Ovary (tissue), 9 donors: Measurements from ENCODE around the gene CCL1. TPM values are rescaled to one million over a fixed set of nuclear protein-coding genes. Genes with fewer than 3 reads are reported as not detected.

Experiments used
- DNase-seq, 5 donors: peaks; one replicate each; pipeline ENCODE4 v3.0.0-alpha.2; 2019 to 2020
- H3K27ac ChIP-seq, 2 donors: fragments of 200-600 bp; one replicate each; pipeline versions ENCODE4 v1.5.1 to v1.8.0; 2019 to 2022
- H3K27me3 ChIP-seq: fragments of 200-600 bp; one replicate; pipeline ENCODE4 v1.8.0; 2022
- H3K36me3 ChIP-seq: fragments of 200-600 bp; sonication (generic); one replicate; pipeline ENCODE4 v1.5.1; 2019
- H3K4me1 ChIP-seq: one replicate; pipeline ENCODE4 v1.8.1; 2013; ENCODE audit warnings: mild to moderate bottlenecking, moderate library complexity; ENCODE audit not compliant: insufficient read depth
- H3K4me3 ChIP-seq: fragments of 200-600 bp; sonication (generic); one replicate; pipeline ENCODE4 v1.5.1; 2017
- H3K9me3 ChIP-seq, 2 donors: fragments of 200-600 bp in 1 of 2; sonication (generic) in 1 of 2; one replicate each; pipeline versions ENCODE4 v1.5.1 to v1.8.1; 2013 to 2019; ENCODE audit warnings: mild to moderate bottlenecking in 1 of 2, moderate library complexity in 1 of 2
- EP300 ChIP-seq: sonication (generic); formaldehyde crosslinking; IDR thresholded peaks from one replicate; pipeline ENCODE4 v1.6.1; 2017; ENCODE audit warnings: antibody characterized with exemption
- POLR2A ChIP-seq: fragments of 450-650 bp; IDR thresholded peaks from one replicate; pipeline ENCODE4 v1.6.1; 2017; ENCODE audit warnings: antibody characterized with exemption, mild to moderate bottlenecking, moderate library complexity
- WGBS, 3 donors: extraction: QIAGEN DNeasy Blood & Tissue Kit in 1 of 3; methylation state at CpG; one replicate each; pipeline versions ENCODE4 v1.1.5 to v1.1.7; 2013 to 2017; 5-methylcytosine and 5-hydroxymethylcytosine counted together
- intact Hi-C, 4 donors: fragments of 100-400 bp; cut with DNase I; formaldehyde crosslinking; loops; one replicate each; pipeline versions ENCODE4 v1.11.0 to v1.15.1; 2022 to 2023
- polyA plus RNA-seq, 2 donors: library from polyadenylated mRNA; stranded (reverse); fragments of 200-250 nt in 1 of 2; fragments of 350-450 nt in 1 of 2; fragmentation: Illumina TruSeq in 1 of 2; extraction: RNeasy Lipid Tissue Mini Kit (QIAGEN cat#74804) in 1 of 2; gene quantifications; one replicate each; pipeline ENCODE4 v1.2.3, GENCODE V29; 2013 to 2014
- total RNA-seq, 7 donors: library from RNA; depleted of rRNA in 2 of 7; stranded (reverse); fragments of >200 nt in 2 of 7; fragmentation: NEBNext Ultra II Directional in 3 of 7; extraction: Animal tissue kit (Norgen Biotek cat#: 25700) in 3 of 7; gene quantifications; one replicate each; pipeline versions ENCODE4 v1.1.0 to v1.2.4, GENCODE V29; 2016 to 2023
- TF ChIP-seq, protein P1 (sequence below), 3 donors: fragments of 450-650 bp in 2 of 3; fragments of 200-600 bp in 1 of 3; IDR thresholded peaks; one replicate each; pipeline versions ENCODE4 v1.5.1 to v1.8.0; 2016 to 2022; ENCODE audit warnings: antibody characterized with exemption in 3 of 3, mild to moderate bottlenecking in 1 of 3
- donor health status: DM: no; HTN: no; CAD: no; lungs with moderate emphysema.
- donor health status: DM: no; HTN: no; CAD: no.
- donor health status: Bipolar disorder and iron deficiency.
- donor health status: DM: yes; HTN: yes; CAD: no.
- donor health status: DM: no; HTN: no; CAD: no.
- donor health status: DM: yes; HTN: yes; CAD: no.

The CCL1 gene
- total and polyA plus RNA-seq, 9 donors, result not detected

DNA sequence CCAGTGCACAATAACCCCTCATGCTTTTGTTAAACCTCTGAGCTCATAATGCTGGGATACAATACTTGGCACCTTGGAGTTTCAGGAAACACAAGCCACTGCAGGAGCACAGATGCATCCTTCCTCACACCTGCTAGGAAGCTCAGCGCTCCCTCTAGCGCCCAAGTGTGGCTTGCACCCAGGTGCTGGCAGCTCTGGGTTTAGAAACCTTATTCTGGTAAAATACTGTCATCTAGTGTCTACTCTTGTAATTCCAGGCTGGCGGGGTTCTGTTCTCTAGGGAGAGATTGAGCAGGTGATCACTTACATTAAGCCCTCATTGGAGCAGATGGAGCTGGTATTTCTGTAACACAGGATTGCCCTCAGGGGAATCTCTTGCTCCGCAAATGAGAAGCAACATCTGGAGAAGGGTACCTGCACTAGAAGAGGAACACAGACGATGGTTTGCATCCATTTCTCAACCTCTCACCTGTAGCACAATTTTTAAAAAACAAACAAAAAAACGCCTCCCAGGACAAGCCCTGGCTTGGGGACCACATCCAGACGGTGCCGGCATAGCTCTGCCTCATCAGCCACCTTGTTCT is 1.5 kb downstream of the CCL1 start:
- no peak overlapping the region for H3K4me3 ChIP-seq
- no peaks in the 10 kb centered on the region for H3K36me3 ChIP-seq
- DNase-seq, result peak; percentile 54 to 85 (median 80)
- WGBS, 3 donors, result 14 to 21% (median 20%) methylated on average over 8 of the region's 8 CpGs
- no peaks in the 10 kb centered on the region for H3K4me1 ChIP-seq
- no peak overlapping the region for H3K27ac ChIP-seq
- H3K27me3 ChIP-seq, result no peaks in the 10 kb centered on the region
- intact Hi-C loops, result loop anchor here (2.0 to 10.0 kb wide), 3 partner anchors 157 to 161 kb away; no protein-coding TSS in a partner anchor
- no peaks in the 10 kb centered on the region for H3K9me3 ChIP-seq
- TF ChIP-seq POLR2A (no peak), EP300 (no peak)
- TF ChIP-seq, protein P1, sequence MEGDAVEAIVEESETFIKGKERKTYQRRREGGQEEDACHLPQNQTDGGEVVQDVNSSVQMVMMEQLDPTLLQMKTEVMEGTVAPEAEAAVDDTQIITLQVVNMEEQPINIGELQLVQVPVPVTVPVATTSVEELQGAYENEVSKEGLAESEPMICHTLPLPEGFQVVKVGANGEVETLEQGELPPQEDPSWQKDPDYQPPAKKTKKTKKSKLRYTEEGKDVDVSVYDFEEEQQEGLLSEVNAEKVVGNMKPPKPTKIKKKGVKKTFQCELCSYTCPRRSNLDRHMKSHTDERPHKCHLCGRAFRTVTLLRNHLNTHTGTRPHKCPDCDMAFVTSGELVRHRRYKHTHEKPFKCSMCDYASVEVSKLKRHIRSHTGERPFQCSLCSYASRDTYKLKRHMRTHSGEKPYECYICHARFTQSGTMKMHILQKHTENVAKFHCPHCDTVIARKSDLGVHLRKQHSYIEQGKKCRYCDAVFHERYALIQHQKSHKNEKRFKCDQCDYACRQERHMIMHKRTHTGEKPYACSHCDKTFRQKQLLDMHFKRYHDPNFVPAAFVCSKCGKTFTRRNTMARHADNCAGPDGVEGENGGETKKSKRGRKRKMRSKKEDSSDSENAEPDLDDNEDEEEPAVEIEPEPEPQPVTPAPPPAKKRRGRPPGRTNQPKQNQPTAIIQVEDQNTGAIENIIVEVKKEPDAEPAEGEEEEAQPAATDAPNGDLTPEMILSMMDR (IDR thresholded peaks at IDR 0.05), result peak; percentile 39 to 92 (median 83)

DNA sequence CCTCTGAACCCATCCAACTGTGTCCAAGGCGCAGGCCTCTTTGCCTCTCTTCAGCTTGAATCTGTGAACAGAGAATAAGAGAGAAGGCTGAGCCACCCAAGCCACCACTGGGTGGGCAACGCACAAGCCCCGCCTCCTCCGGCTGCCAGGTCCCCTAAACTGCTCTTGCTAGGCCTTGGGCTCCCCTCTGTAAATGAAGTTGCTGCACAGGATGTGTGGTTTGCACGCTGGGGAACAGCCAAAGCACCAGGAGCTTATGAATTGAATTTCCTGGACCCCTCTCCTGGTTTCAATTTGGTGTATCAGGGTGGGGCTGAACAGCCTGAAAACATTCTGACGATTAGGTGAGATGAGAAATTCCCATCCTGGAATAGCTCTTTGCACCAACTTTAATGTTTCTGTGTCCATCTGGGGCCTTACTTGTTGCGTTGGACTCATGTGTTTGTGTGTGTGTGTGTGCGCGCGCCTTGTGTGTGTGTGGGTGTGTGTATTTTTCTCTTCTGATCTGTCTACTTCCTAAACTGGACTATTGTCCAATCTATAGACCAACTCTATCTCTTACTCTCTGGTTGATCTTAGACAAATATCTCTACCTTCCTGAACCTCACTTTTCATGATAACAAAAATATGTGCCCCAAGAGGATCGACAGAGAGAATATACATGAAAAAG is 2.3 kb downstream of the CCL1 start:
- TF ChIP-seq POLR2A (no peak), EP300 (no peak)
- TF ChIP-seq, protein P1 (IDR thresholded peaks at IDR 0.05), result no peak
- Histone ChIP-seq H3K36me3 (no peaks in the 10 kb centered on the region), H3K9me3 (no peaks in the 10 kb centered on the region), H3K4me1 (no peaks in the 10 kb centered on the region), H3K27ac (no peak overlapping the region), H3K4me3 (no peak overlapping the region), H3K27me3 (no peaks in the 10 kb centered on the region)
- no peak for DNase-seq
- 79 to 88% (median 84%) methylated on average over 11 of the region's 11 CpGs for WGBS, 3 donors
- intact Hi-C loops, result loop anchor here in 3 of 4 donors (2.0 to 10.0 kb wide), 3 partner anchors 156 to 160 kb away; no protein-coding TSS in a partner anchor

DNA sequence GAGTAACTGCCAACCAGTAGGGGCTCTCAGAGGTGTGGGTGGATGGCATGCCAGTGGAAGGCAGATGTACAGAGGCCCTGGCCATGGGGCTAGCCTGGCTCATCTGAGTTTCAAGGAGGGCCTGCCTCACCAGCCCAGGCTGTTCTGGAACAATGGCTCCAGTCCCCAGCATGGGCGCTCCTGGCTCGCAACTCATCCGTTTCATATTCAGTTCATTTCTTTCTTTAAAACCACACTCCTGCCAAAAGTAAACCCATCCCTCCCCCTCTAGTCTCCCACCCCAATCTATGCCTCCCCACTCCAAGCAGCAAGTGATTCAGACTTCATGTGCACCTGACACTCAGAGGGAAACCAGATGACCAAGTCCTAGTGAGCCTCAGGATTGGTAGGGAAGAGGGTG is 4.4 kb downstream of the CCL1 start:
- no peaks in the 10 kb centered on the region for H3K9me3 ChIP-seq
- H3K4me1 ChIP-seq, result no peaks in the 10 kb centered on the region
- no peaks in the 10 kb centered on the region for H3K27me3 ChIP-seq
- no peak overlapping the region for H3K4me3 ChIP-seq
- 97 to 98% (median 97%) methylated on average over 3 of the region's 3 CpGs for WGBS, 3 donors
- TF ChIP-seq EP300 (no peak), POLR2A (no peak)
- TF ChIP-seq, protein P1 (IDR thresholded peaks at IDR 0.05), result no peak
- no peak overlapping the region for H3K27ac ChIP-seq
- intact Hi-C loops, result no loop called here
- DNase-seq, result no peak
- H3K36me3 ChIP-seq, result no peaks in the 10 kb centered on the region

DNA sequence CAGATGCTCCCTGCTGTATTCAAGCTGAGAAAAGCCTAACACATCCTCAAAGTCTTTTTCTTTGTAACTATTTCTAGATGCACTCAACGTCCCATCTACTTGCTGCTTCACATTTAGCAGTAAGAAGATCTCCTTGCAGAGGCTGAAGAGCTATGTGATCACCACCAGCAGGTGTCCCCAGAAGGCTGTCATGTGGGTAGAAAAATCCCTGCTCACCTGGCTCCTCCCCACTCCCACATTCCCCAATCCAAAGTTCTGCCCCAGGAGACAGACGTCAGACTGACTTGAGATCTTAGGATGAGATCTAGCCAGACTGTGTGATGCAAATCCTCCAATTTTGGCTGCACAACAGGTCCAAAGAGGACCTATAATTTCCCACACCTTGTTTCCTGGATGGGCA is 5.6 kb downstream of the CCL1 start:
- no peaks in the 10 kb centered on the region for H3K4me1 ChIP-seq
- 85 to 96% (median 93%) methylated on average over 2 of the region's 2 CpGs for WGBS, 3 donors
- no peaks in the 10 kb centered on the region for H3K27me3 ChIP-seq
- no peak for TF ChIP-seq POLR2A
- TF ChIP-seq, protein P1 (IDR thresholded peaks at IDR 0.05), result no peak
- TF ChIP-seq EP300, result no peak
- intact Hi-C loops, result no loop called here
- H3K4me3 ChIP-seq, result no peak overlapping the region
- DNase-seq, result no peak
- no peak overlapping the region for H3K27ac ChIP-seq
- H3K9me3 ChIP-seq, result no peaks in the 10 kb centered on the region
- no peaks in the 10 kb centered on the region for H3K36me3 ChIP-seq
